GM12878 (cell line): ENCODE measurements around the gene PDX1. TPM values are rescaled to one million over a fixed set of nuclear protein-coding genes. Genes with fewer than 3 reads are reported as not detected.

ENCODE experiments used
- ATAC-seq: fragments of 200-7000 bp; cut with Tn5 transposase; 3 replicates; pipeline ENCODE4 v1.9.1; 2020; ENCODE audit warnings: mild to moderate bottlenecking, moderate library complexity
- BruUV-seq: library from RNA; stranded (reverse); fragments of 400-500 nt; replicated peaks from 2 replicates; lab custom pipeline; 2021; lab: Mats Ljungman, UMichigan
- CTCF ChIA-PET: fragments of 300-600 bp; sonication (Branson Sonifier 250); formaldehyde crosslinking; extraction: SDS; loops from one replicate; lab custom pipeline; 2021; ENCODE audit warnings: inconsistent platforms; lab: Yijun Ruan, JAX
- POLR2A ChIA-PET: fragments of 350-600 bp; formaldehyde crosslinking; extraction: SDS; loops from one replicate; lab custom pipeline; 2021; ENCODE audit warnings: inconsistent platforms; lab: Charles Lee
- RAD21 ChIA-PET: fragments of 300-600 bp; sonication (Branson Sonifier 250); formaldehyde crosslinking; loops from one replicate; lab custom pipeline; 2023; ENCODE audit warnings: antibody characterized with exemption; ENCODE audit not compliant: unreplicated experiment; lab: Charles Lee
- SMC1A ChIA-PET: fragments of 300-600 bp; sonication (Branson Sonifier 250); formaldehyde crosslinking; loops from one replicate; lab custom pipeline; 2023; ENCODE audit not compliant: unreplicated experiment, uncharacterized antibody; lab: Charles Lee
- DNase-seq: peaks from one replicate; pipeline ENCODE4 v3.0.0-alpha.2; 2011; ENCODE audit warnings: low read depth, low spot score
- FAIRE-seq: peaks from 3 replicates; lab custom pipeline; 2011; peaks lifted over from hg19 to GRCh38; lab: Jason Lieb, UNC
- H2AFZ ChIP-seq: 2 replicates; pipeline ENCODE4 v1.6.0; 2011; ENCODE audit warnings: low read depth, low read length, control low read depth; ENCODE audit not compliant: control insufficient read depth
- H3K27ac ChIP-seq: 2 replicates; pipeline ENCODE4 v1.5.1; 2011; ENCODE audit warnings: control low read depth; ENCODE audit not compliant: control insufficient read depth, insufficient read depth
- H3K27me3 ChIP-seq, 2 experiments: replicated peaks in 1 of 2; 2 replicates each; pipeline versions ENCODE4 v1.6.0 to v1.6.1; 2011; ENCODE audit warnings: low read length in 1 of 2; ENCODE audit not compliant: control insufficient read depth in 2 of 2, insufficient read depth in 2 of 2
- H3K36me3 ChIP-seq, 2 experiments: 2 replicates each; pipeline ENCODE4 v1.5.1; 2011; ENCODE audit warnings: low read length in 1 of 2; ENCODE audit not compliant: control insufficient read depth in 2 of 2, insufficient read depth in 2 of 2
- H3K4me1 ChIP-seq: 2 replicates; pipeline ENCODE4 v1.6.1; 2011; ENCODE audit warnings: mild to moderate bottlenecking, low read length, moderate library complexity, mixed read lengths; ENCODE audit not compliant: control insufficient read depth, insufficient read depth
- H3K4me2 ChIP-seq: 2 replicates; pipeline ENCODE4 v1.6.0; 2011; ENCODE audit warnings: control low read depth; ENCODE audit not compliant: control insufficient read depth, insufficient read depth
- H3K4me3 ChIP-seq: fragments of 200-600 bp; sonication (generic); 2 replicates; pipeline ENCODE4 v1.5.1; 2016
- H3K79me2 ChIP-seq: 2 replicates; pipeline ENCODE4 v1.6.0; 2011; ENCODE audit warnings: low read length; ENCODE audit not compliant: control insufficient read depth, insufficient read depth
- H3K9ac ChIP-seq: 2 replicates; pipeline ENCODE4 v1.8.0; 2011; ENCODE audit warnings: low read length, control low read depth, mixed read lengths; ENCODE audit not compliant: control insufficient read depth, insufficient read depth
- H3K9me3 ChIP-seq: replicated peaks from 3 replicates; pipeline ENCODE4 v1.5.1; 2011; ENCODE audit warnings: mild to moderate bottlenecking, low read length; ENCODE audit not compliant: control insufficient read depth, insufficient read depth
- H4K20me1 ChIP-seq: 2 replicates; pipeline ENCODE4 v1.6.0; 2011; ENCODE audit not compliant: control insufficient read depth, insufficient read depth
- ASH2L ChIP-seq: fragments of 300-600, 200-600 bp; sonication (generic); IDR thresholded peaks from 2 replicates; pipeline ENCODE4 v1.6.1; 2017; ENCODE audit warnings: low read depth, mild to moderate bottlenecking, borderline replicate concordance
- IKZF1 ChIP-seq: fragments of 450-650 bp; conservative IDR thresholded peaks from 2 replicates; pipeline ENCODE4 v1.6.1; 2017; ENCODE audit warnings: antibody characterized with exemption, mild to moderate bottlenecking
- KAT2A ChIP-seq: conservative IDR thresholded peaks from 2 replicates; pipeline ENCODE4 v1.6.1; 2011; ENCODE audit warnings: low read depth, low read length; ENCODE audit not compliant: control insufficient read depth
- PAX5 ChIP-seq: IDR thresholded peaks from 2 replicates; pipeline ENCODE4 v1.6.1; 2011; ENCODE audit warnings: low read depth, low read length, borderline replicate concordance
- PML ChIP-seq: IDR thresholded peaks from 2 replicates; pipeline ENCODE4 v1.6.1; 2012; ENCODE audit warnings: low read length, inconsistent platforms
- RAD21 ChIP-seq: IDR thresholded peaks from 2 replicates; pipeline ENCODE4 v1.6.1; 2011; ENCODE audit warnings: mild to moderate bottlenecking, low read depth, low read length, moderate library complexity; ENCODE audit not compliant: insufficient read depth
- RFX5 ChIP-seq: IDR thresholded peaks from 2 replicates; pipeline ENCODE4 v1.6.1; 2011; ENCODE audit warnings: low read depth, low read length, improper control_type of control experiment
- WGBS: methylation state at CpG from one replicate; pipeline ENCODE4 v1.1.6; 2016; ENCODE audit warnings: low lambda C conversion rate; ENCODE audit not compliant: insufficient replicate concordance, insufficient coverage; ENCODE audit errors: missing lambda C conversion rate; 5-methylcytosine and 5-hydroxymethylcytosine counted together
- in situ Hi-C: fragments of 300-500 bp; cut with MboI; formaldehyde crosslinking; loops from 9 replicates; pipeline ENCODE4 v1.14.3; 2018; ENCODE audit warnings: mixed read lengths
- intact Hi-C: fragments of 100-400 bp; cut with micrococcal nuclease; formaldehyde crosslinking; loops from one replicate; pipeline ENCODE4 v1.14.2; 2022; ENCODE audit not compliant: unreplicated experiment
- polyA plus RNA-seq, 11 experiments: library from polyadenylated mRNA; depleted of rRNA in 4 of 11; unstranded in 6 of 11; stranded (reverse) in 5 of 11; fragments of >200 nt; fragmentation: Nextera tagmentation in 4 of 11; fragmentation: Illumina TruSeq in 1 of 11; extraction: Ambion mirVana in 4 of 11; extraction: Trizol in 1 of 11; gene quantifications; 1 replicate in 1 of 11; 2 replicates in 10 of 11; pipeline versions ENCODE4 v1.2.1 to v1.2.3, GENCODE V29; 2011 to 2016; ENCODE audit warnings: inconsistent platforms in 2 of 11, missing spikeins in 2 of 11, low read depth in 1 of 11
- total RNA-seq, 4 experiments: library from RNA; depleted of rRNA in 3 of 4; stranded (reverse); fragments of >200 nt in 3 of 4; fragmentation: Illumina TruSeq in 1 of 4; extraction: Trizol in 1 of 4; gene quantifications; 2 replicates each; pipeline versions ENCODE4 v1.2.1 to v1.2.3, GENCODE V29; 2013 to 2021
- TF ChIP-seq, protein P1 (sequence below): fragments of 450-650 bp; IDR thresholded peaks from 2 replicates; pipeline ENCODE4 v1.6.1; 2017; ENCODE audit warnings: mild to moderate bottlenecking, moderate library complexity
- TF ChIP-seq, protein P2 (sequence below), 3 experiments: IDR thresholded peaks in 2 of 3; conservative IDR thresholded peaks in 1 of 3; 2 replicates each; pipeline ENCODE4 v1.5.1; 2011; ENCODE audit warnings: low read depth in 3 of 3, low read length in 3 of 3, mild to moderate bottlenecking in 3 of 3, control low read depth in 2 of 3, moderate library complexity in 2 of 3, inconsistent platforms in 1 of 3, mixed read lengths in 1 of 3; ENCODE audit not compliant: control insufficient read depth in 2 of 3, insufficient read depth in 1 of 3; ENCODE audit errors: extremely low read depth in 1 of 3
- TF ChIP-seq, protein P3 (sequence below): IDR thresholded peaks from 2 replicates; pipeline ENCODE4 v1.6.1; 2012; ENCODE audit warnings: low read depth, low read length, improper control_type of control experiment
- TF ChIP-seq, protein P4 (sequence below): IDR thresholded peaks from 2 replicates; pipeline ENCODE4 v1.6.1; 2011; ENCODE audit warnings: low read depth, low read length, improper control_type of control experiment, borderline replicate concordance
- TF ChIP-seq, protein P5 (sequence below): fragments of 450-650 bp; IDR thresholded peaks from 2 replicates; pipeline ENCODE4 v1.6.1; 2016; ENCODE audit warnings: mild to moderate bottlenecking

PDX1 gene
- total and polyA plus RNA-seq, 10 of the 15 experiments (the other 5 are each of a cell fraction or from before 2014, with no cell fraction given) = 0.02 to 0.03 TPM; not detected in 8

DNA sequence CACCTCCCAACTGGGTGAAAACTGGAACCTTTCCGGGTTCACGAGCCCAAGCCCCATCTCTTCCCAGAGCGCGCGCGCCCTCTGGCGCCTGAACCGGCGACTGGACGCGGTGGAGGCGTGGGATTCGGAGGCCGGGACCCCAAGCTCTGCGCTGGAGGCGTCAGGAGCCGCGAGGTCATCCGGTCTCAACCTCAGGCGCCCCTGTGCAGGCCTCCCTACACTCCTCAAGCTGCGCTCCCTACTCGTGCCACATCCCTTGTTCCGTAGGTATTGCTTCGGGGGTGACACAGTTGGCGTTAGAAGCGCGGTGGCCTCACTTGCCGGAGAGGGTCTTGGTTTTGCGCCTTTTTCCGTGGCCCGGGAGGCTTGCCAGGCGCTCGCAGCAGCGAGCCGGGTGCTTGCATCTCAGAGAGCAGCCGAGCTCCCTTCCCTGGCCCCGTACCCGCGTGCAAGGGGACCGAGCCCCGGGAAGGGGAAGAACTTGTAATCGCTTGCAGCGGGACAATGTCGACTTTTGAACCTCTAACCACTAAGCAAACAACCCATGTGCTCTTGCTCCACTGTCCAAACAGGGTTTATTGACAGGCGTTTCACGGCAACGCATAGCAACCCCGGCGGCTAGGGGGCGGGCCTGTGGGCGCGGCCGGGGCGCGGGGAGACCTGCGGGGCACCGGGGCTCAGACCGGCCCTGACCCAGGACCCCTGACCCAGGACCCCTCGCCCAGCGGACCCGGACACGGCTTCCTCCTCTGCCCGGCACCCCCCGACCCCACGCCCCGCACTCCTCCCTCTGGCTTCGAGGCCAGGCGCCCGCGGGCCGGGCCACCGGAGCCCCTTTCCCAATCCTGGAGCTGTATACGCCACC lies 40.8 kb downstream of the PDX1 start:
- peak; percentile 80 for ATAC-seq
- Histone ChIP-seq H3K4me3 (no peak overlapping the region; the same call in 1 of the 2 replicates), H2AFZ (peak overlapping the region; percentile 12; the same call in 1 of the 2 replicates), H3K4me1 (no peaks in the 10 kb centered on the region), H3K4me2 (peak overlapping the region; percentile 71), H3K9ac (no peak overlapping the region), H3K27me3 (peaks cover 6 to 7% of the 10 kb centered on the region in 2 experiments; a peak in 3 of 4 replicates), H4K20me1 (no peaks in the 10 kb centered on the region), H3K27ac (no peak overlapping the region), H3K79me2 (no peaks in the 10 kb centered on the region), H3K36me3 (no peaks in the 10 kb centered on the region), H3K9me3 (no peaks in the 10 kb centered on the region)
- no peak for DNase-seq
- BruUV-seq = no TSS peak
- POLR2A ChIA-PET = no interaction called here
- FAIRE-seq = no peak
- intact Hi-C loops (loop anchor here (5.0 kb wide), 1 partner anchor 588 kb away; no protein-coding TSS in a partner anchor), in situ Hi-C loops (no loop called here)
- WGBS = under 1% methylated on average over 49 of the region's 73 CpGs
- RAD21 ChIA-PET = interaction anchor here (0.8 to 2.3 kb wide), 3 partner anchors 25 to 134 kb away, joined by 3 to 12 read pairs (median 6); no protein-coding TSS in a partner anchor
- CTCF ChIA-PET = interaction anchor here (1.1 to 14.0 kb wide), 5 partner anchors 23 to 690 kb away, joined by 3 to 360 read pairs (median 11); partner anchors contain the start of gene RASL11A
- SMC1A ChIA-PET = interaction anchor here (1.3 to 2.8 kb wide), 4 partner anchors 23 to 587 kb away, joined by 3 to 11 read pairs (median 5); no protein-coding TSS in a partner anchor
- TF ChIP-seq, protein P1, sequence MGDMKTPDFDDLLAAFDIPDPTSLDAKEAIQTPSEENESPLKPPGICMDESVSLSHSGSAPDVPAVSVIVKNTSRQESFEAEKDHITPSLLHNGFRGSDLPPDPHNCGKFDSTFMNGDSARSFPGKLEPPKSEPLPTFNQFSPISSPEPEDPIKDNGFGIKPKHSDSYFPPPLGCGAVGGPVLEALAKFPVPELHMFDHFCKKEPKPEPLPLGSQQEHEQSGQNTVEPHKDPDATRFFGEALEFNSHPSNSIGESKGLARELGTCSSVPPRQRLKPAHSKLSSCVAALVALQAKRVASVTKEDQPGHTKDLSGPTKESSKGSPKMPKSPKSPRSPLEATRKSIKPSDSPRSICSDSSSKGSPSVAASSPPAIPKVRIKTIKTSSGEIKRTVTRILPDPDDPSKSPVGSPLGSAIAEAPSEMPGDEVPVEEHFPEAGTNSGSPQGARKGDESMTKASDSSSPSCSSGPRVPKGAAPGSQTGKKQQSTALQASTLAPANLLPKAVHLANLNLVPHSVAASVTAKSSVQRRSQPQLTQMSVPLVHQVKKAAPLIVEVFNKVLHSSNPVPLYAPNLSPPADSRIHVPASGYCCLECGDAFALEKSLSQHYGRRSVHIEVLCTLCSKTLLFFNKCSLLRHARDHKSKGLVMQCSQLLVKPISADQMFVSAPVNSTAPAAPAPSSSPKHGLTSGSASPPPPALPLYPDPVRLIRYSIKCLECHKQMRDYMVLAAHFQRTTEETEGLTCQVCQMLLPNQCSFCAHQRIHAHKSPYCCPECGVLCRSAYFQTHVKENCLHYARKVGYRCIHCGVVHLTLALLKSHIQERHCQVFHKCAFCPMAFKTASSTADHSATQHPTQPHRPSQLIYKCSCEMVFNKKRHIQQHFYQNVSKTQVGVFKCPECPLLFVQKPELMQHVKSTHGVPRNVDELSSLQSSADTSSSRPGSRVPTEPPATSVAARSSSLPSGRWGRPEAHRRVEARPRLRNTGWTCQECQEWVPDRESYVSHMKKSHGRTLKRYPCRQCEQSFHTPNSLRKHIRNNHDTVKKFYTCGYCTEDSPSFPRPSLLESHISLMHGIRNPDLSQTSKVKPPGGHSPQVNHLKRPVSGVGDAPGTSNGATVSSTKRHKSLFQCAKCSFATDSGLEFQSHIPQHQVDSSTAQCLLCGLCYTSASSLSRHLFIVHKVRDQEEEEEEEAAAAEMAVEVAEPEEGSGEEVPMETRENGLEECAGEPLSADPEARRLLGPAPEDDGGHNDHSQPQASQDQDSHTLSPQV = no peak
- TF ChIP-seq RAD21 (peak; percentile 44), IKZF1 (peak; percentile 28), ASH2L (no peak), KAT2A (no peak), PAX5 (no peak), RFX5 (peak; percentile 84), PML (no peak)
- TF ChIP-seq, protein P2, sequence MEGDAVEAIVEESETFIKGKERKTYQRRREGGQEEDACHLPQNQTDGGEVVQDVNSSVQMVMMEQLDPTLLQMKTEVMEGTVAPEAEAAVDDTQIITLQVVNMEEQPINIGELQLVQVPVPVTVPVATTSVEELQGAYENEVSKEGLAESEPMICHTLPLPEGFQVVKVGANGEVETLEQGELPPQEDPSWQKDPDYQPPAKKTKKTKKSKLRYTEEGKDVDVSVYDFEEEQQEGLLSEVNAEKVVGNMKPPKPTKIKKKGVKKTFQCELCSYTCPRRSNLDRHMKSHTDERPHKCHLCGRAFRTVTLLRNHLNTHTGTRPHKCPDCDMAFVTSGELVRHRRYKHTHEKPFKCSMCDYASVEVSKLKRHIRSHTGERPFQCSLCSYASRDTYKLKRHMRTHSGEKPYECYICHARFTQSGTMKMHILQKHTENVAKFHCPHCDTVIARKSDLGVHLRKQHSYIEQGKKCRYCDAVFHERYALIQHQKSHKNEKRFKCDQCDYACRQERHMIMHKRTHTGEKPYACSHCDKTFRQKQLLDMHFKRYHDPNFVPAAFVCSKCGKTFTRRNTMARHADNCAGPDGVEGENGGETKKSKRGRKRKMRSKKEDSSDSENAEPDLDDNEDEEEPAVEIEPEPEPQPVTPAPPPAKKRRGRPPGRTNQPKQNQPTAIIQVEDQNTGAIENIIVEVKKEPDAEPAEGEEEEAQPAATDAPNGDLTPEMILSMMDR (IDR thresholded peaks at IDR 0.05 in 2 of 3, conservative IDR thresholded peaks at IDR 0.05 in 1 of 3; ENCODE audit: control insufficient read depth in 2 of 3, extremely low read depth in 1 of 3, insufficient read depth in 1 of 3, low read depth in 3 of 3, low read length in 3 of 3) = peak; percentile 47 to 58 (median 58); a peak in 5 of 6 replicates
- TF ChIP-seq, protein P3, sequence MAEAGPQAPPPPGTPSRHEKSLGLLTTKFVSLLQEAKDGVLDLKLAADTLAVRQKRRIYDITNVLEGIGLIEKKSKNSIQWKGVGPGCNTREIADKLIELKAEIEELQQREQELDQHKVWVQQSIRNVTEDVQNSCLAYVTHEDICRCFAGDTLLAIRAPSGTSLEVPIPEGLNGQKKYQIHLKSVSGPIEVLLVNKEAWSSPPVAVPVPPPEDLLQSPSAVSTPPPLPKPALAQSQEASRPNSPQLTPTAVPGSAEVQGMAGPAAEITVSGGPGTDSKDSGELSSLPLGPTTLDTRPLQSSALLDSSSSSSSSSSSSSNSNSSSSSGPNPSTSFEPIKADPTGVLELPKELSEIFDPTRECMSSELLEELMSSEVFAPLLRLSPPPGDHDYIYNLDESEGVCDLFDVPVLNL = no peak
- TF ChIP-seq, protein P4, sequence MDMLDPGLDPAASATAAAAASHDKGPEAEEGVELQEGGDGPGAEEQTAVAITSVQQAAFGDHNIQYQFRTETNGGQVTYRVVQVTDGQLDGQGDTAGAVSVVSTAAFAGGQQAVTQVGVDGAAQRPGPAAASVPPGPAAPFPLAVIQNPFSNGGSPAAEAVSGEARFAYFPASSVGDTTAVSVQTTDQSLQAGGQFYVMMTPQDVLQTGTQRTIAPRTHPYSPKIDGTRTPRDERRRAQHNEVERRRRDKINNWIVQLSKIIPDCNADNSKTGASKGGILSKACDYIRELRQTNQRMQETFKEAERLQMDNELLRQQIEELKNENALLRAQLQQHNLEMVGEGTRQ = no peak
- TF ChIP-seq, protein P5, sequence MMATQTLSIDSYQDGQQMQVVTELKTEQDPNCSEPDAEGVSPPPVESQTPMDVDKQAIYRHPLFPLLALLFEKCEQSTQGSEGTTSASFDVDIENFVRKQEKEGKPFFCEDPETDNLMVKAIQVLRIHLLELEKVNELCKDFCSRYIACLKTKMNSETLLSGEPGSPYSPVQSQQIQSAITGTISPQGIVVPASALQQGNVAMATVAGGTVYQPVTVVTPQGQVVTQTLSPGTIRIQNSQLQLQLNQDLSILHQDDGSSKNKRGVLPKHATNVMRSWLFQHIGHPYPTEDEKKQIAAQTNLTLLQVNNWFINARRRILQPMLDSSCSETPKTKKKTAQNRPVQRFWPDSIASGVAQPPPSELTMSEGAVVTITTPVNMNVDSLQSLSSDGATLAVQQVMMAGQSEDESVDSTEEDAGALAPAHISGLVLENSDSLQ = peak; percentile 75
